ENCODE measurements around the gene NRXN2. TPM values are rescaled to one million over a fixed set of nuclear protein-coding genes. Genes with fewer than 3 reads are reported as not detected.

The NRXN2 gene
- polyA plus RNA-seq, 3 donors, result 0.07 TPM; not detected in 2

- no peak for DNase-seq
- intact Hi-C loops (cut with micrococcal nuclease), result no loop called here
- no peak overlapping the region for H3K9ac ChIP-seq (ENCODE audit: insufficient read depth, low read length, poor library complexity, severe bottlenecking)
- TF ChIP-seq CTCF (IDR thresholded peaks at IDR 0.05), result no peak
- H3K4me2 ChIP-seq (replicated peaks; ENCODE audit: extremely low read depth, low read length, poor library complexity, severe bottlenecking), result no peak overlapping the region
- H3K4me3 ChIP-seq (replicated peaks in 1 of 3; ENCODE audit: low read depth in 2 of 3, low read length in 3 of 3), result no peak overlapping the region
- no peak overlapping the region for H3K27ac ChIP-seq (ENCODE audit: low read depth in 1 of 2, low read length in 2 of 2)
- H3K27ac Mint-ChIP-seq, result no peak overlapping the region
- H3K79me2 ChIP-seq (ENCODE audit: insufficient read depth, low read length), result no peaks in the 10 kb centered on the region
- no peaks in the 10 kb centered on the region for H3K27me3 ChIP-seq (ENCODE audit: control insufficient read depth in 2 of 2, insufficient read depth in 2 of 2, low read length in 2 of 2)
- WGBS (ENCODE audit: insufficient coverage), result 87% methylated on average over 4 of the region's 8 CpGs
- H2AFZ ChIP-seq (ENCODE audit: insufficient read depth, low read depth, low read length, poor library complexity, severe bottlenecking), result no peak overlapping the region
- no peaks in the 10 kb centered on the region for H3K9me3 ChIP-seq (replicated peaks in 1 of 2; ENCODE audit: control insufficient read depth in 1 of 2, insufficient read depth in 1 of 2, low read length in 2 of 2)
- H3K4me3 Mint-ChIP-seq, result no peak overlapping the region
- H3K4me1 ChIP-seq (ENCODE audit: control insufficient read depth in 1 of 2, insufficient read depth in 2 of 2, low read length in 2 of 2), result peaks cover 0 to 3% of the 10 kb centered on the region in 2 donors
- H4K20me1 ChIP-seq (ENCODE audit: insufficient read depth, low read length), result no peaks in the 10 kb centered on the region
- peaks cover 7% of the 10 kb centered on the region for H3K4me1 Mint-ChIP-seq
- peaks cover 0 to 2% (median 0%) of the 10 kb centered on the region in 3 donors for H3K27me3 Mint-ChIP-seq (ENCODE audit: low read depth in 3 of 3)
- H3K9me3 Mint-ChIP-seq, result no peaks in the 10 kb centered on the region
- no peaks in the 10 kb centered on the region for H3K36me3 Mint-ChIP-seq
- no peaks in the 10 kb centered on the region for H3K36me3 ChIP-seq (replicated peaks in 1 of 2; ENCODE audit: control insufficient read depth in 1 of 2, insufficient read depth in 2 of 2, low read length in 2 of 2)
These were observed 150.9 kb downstream of the NRXN2 start for GRCh38 chr11:64572143-64572542.

- DNase-seq, result no peak
- no peak overlapping the region for H3K4me3 Mint-ChIP-seq
- Histone ChIP-seq H3K27me3 (ENCODE audit: control insufficient read depth in 2 of 2, insufficient read depth in 2 of 2, low read length in 2 of 2) (no peaks in the 10 kb centered on the region), H3K4me2 (replicated peaks; ENCODE audit: extremely low read depth, low read length, poor library complexity, severe bottlenecking) (no peak overlapping the region), H2AFZ (ENCODE audit: insufficient read depth, low read depth, low read length, poor library complexity, severe bottlenecking) (no peak overlapping the region), H3K4me1 (ENCODE audit: control insufficient read depth in 1 of 2, insufficient read depth in 2 of 2, low read length in 2 of 2) (peaks cover 0 to 3% of the 10 kb centered on the region in 2 donors), H3K9ac (ENCODE audit: insufficient read depth, low read length, poor library complexity, severe bottlenecking) (no peak overlapping the region), H3K79me2 (ENCODE audit: insufficient read depth, low read length) (no peaks in the 10 kb centered on the region), H3K27ac (ENCODE audit: low read depth in 1 of 2, low read length in 2 of 2) (no peak overlapping the region), H3K9me3 (replicated peaks in 1 of 2; ENCODE audit: control insufficient read depth in 1 of 2, insufficient read depth in 1 of 2, low read length in 2 of 2) (no peaks in the 10 kb centered on the region), H3K4me3 (replicated peaks in 1 of 3; ENCODE audit: low read depth in 2 of 3, low read length in 3 of 3) (no peak overlapping the region), H4K20me1 (ENCODE audit: insufficient read depth, low read length) (no peaks in the 10 kb centered on the region), H3K36me3 (replicated peaks in 1 of 2; ENCODE audit: control insufficient read depth in 1 of 2, insufficient read depth in 2 of 2, low read length in 2 of 2) (no peaks in the 10 kb centered on the region)
- peaks cover 0 to 2% (median 0%) of the 10 kb centered on the region in 3 donors for H3K27me3 Mint-ChIP-seq (ENCODE audit: low read depth in 3 of 3)
- intact Hi-C loops (cut with micrococcal nuclease), result no loop called here
- no peaks in the 10 kb centered on the region for H3K36me3 Mint-ChIP-seq
- H3K9me3 Mint-ChIP-seq, result no peaks in the 10 kb centered on the region
- no peak for TF ChIP-seq CTCF (IDR thresholded peaks at IDR 0.05)
- H3K4me1 Mint-ChIP-seq, result peaks cover 7% of the 10 kb centered on the region
- 49% methylated on average over 16 of the region's 22 CpGs for WGBS (ENCODE audit: insufficient coverage)
- H3K27ac Mint-ChIP-seq, result no peak overlapping the region
These were observed 151.4 kb downstream of the NRXN2 start for GRCh38 chr11:64571410-64572091.
